ENCODE measurements around the gene SYNE1.
"Not testable (repeated sequence)": the region's sequence is repeated elsewhere in the genome, so short reads cannot be mapped to it uniquely, and the experiment has no call there.

The SYNE1 gene

GRCh38 chr6:152086223-152086873, 550.8 kb downstream of the SYNE1 start:
- H3K4me1 Mint-ChIP-seq, result peaks cover 5% of the 10 kb centered on the region

GRCh38 chr6:152085451-152085921, 551.7 kb downstream of the SYNE1 start:
- Mint-ChIP-seq H3K4me3 (no peak overlapping the region), H3K36me3 (ENCODE audit: low read depth) (no peaks in the 10 kb centered on the region), H3K9me3 (peaks cover 16% of the 10 kb centered on the region), H3K27ac (no peak overlapping the region), H3K4me1 (peaks cover 5% of the 10 kb centered on the region), H3K27me3 (ENCODE audit: low read depth) (peaks cover 2% of the 10 kb centered on the region)
- TF ChIP-seq CTCF (IDR thresholded peaks at IDR 0.05; ENCODE audit: unreplicated experiment in 3 of 3), result no peak

More at GRCh38 chr6:152086223-152086873, 550.8 kb downstream of the SYNE1 start:
- no peak for TF ChIP-seq CTCF (IDR thresholded peaks at IDR 0.05; ENCODE audit: unreplicated experiment in 3 of 3)
- Mint-ChIP-seq H3K4me3 (no peak overlapping the region), H3K27me3 (ENCODE audit: low read depth) (peaks cover 5% of the 10 kb centered on the region), H3K27ac (no peak overlapping the region), H3K36me3 (ENCODE audit: low read depth) (no peaks in the 10 kb centered on the region), H3K9me3 (peaks cover 11% of the 10 kb centered on the region)

- Mint-ChIP-seq H3K4me3 (no peak overlapping the region), H3K36me3 (ENCODE audit: low read depth) (no peaks in the 10 kb centered on the region), H3K9me3 (peaks cover 38% of the 10 kb centered on the region), H3K27ac (no peak overlapping the region), H3K27me3 (ENCODE audit: low read depth) (no peaks in the 10 kb centered on the region), H3K4me1 (no peaks in the 10 kb centered on the region)
- no peak for TF ChIP-seq CTCF (IDR thresholded peaks at IDR 0.05; ENCODE audit: unreplicated experiment in 3 of 3)
These were observed 558.4 kb downstream of the SYNE1 start for GRCh38 chr6:152078804-152079203.

- Mint-ChIP-seq H3K27me3 (ENCODE audit: low read depth) (no peaks in the 10 kb centered on the region), H3K4me3 (no peak overlapping the region), H3K4me1 (no peaks in the 10 kb centered on the region), H3K27ac (no peak overlapping the region), H3K36me3 (ENCODE audit: low read depth) (no peaks in the 10 kb centered on the region), H3K9me3 (peaks cover 38% of the 10 kb centered on the region)
- no peak for TF ChIP-seq CTCF (IDR thresholded peaks at IDR 0.05; ENCODE audit: unreplicated experiment in 3 of 3)
These were observed 559.2 kb downstream of the SYNE1 start for GRCh38 chr6:152078001-152078400.

- not testable (repeated sequence) for H3K27me3 Mint-ChIP-seq (ENCODE audit: low read depth); H3K4me3 Mint-ChIP-seq; H3K36me3 Mint-ChIP-seq (ENCODE audit: low read depth); H3K4me1 Mint-ChIP-seq; H3K27ac Mint-ChIP-seq
- H3K9me3 Mint-ChIP-seq, result peaks cover 30% of the 10 kb centered on the region
These were observed 560.9 kb downstream of the SYNE1 start for GRCh38 chr6:152076242-152076641.

- H3K27ac Mint-ChIP-seq, result peak overlapping the region; percentile 1 to 37 (median 17)
- no peaks in the 10 kb centered on the region for H3K36me3 Mint-ChIP-seq (ENCODE audit: low read depth)
- peaks cover 5% of the 10 kb centered on the region for H3K4me1 Mint-ChIP-seq
- TF ChIP-seq CTCF (IDR thresholded peaks at IDR 0.05; ENCODE audit: unreplicated experiment in 3 of 3), result no peak
- H3K4me3 Mint-ChIP-seq, result no peak overlapping the region
- H3K9me3 Mint-ChIP-seq, result peaks cover 18% of the 10 kb centered on the region
- H3K27me3 Mint-ChIP-seq (ENCODE audit: low read depth), result peaks cover 3% of the 10 kb centered on the region
These were observed 565.3 kb downstream of the SYNE1 start for GRCh38 chr6:152071843-152072242.
